Bronchial epithelial cell (primary cell): Measurements from ENCODE around the gene R3HCC1L. TPM values are rescaled to one million over a fixed set of nuclear protein-coding genes. Genes with fewer than 3 reads are reported as not detected.
A peak's percentile ranks its signal among the peaks of the same experiment; 100 is the strongest.

ENCODE experiments used
- DNase-seq: peaks from one replicate; pipeline ENCODE4 v3.0.0-alpha.2; 2010; ENCODE audit warnings: low read depth
- FAIRE-seq: peaks from 2 replicates; lab custom pipeline; 2011; peaks lifted over from hg19 to GRCh38; lab: Jason Lieb, UNC
- H3K27me3 ChIP-seq: 2 replicates; pipeline ENCODE4 v1.5.1; 2011; ENCODE audit warnings: low read length; ENCODE audit not compliant: control insufficient read depth, insufficient read depth
- H3K36me3 ChIP-seq: 2 replicates; pipeline ENCODE4 v1.5.1; 2011; ENCODE audit warnings: low read length; ENCODE audit not compliant: control insufficient read depth, insufficient read depth
- H3K4me3 ChIP-seq: 2 replicates; pipeline ENCODE4 v1.5.1; 2011; ENCODE audit warnings: mild to moderate bottlenecking, low read depth, low read length, control low read depth
- total RNA-seq: library from RNA; depleted of rRNA; stranded (reverse); fragments of >200 nt; gene quantifications from 2 replicates; pipeline ENCODE4 v1.2.1, GENCODE V29; 2014
- TF ChIP-seq, protein P1 (sequence below): IDR thresholded peaks from 2 replicates; pipeline ENCODE4 v1.5.1; 2011; ENCODE audit warnings: mild to moderate bottlenecking, moderate library complexity, low read length, control low read depth, inconsistent platforms; ENCODE audit not compliant: insufficient read depth, severe bottlenecking

The R3HCC1L gene
- total RNA-seq, 1 donor from 2014 or later = 13.7 TPM

DNA sequence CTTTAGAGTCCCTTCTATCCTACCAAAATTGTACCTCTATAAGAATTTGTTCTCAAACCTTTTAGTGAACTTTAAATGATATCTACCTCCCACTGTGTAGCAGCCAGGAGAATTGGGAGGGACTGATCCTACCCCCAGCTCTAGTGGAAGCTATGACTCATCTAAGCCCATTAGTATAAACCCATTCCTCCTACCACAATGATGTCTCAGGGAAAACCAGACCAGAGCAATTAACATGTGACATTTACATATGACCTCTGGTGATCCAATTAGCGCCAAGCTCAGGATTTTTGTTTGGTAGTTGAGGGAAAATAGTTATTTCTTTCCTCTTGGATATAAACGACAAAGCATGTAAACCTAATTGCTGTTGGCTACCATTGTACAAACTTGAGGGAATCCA lies 33.1 kb upstream of the R3HCC1L start:
- no peak for DNase-seq
- no peaks in the 10 kb centered on the region for H3K36me3 ChIP-seq
- no peak for FAIRE-seq
- no peak overlapping the region for H3K4me3 ChIP-seq
- H3K27me3 ChIP-seq = no peaks in the 10 kb centered on the region
- TF ChIP-seq, protein P1, sequence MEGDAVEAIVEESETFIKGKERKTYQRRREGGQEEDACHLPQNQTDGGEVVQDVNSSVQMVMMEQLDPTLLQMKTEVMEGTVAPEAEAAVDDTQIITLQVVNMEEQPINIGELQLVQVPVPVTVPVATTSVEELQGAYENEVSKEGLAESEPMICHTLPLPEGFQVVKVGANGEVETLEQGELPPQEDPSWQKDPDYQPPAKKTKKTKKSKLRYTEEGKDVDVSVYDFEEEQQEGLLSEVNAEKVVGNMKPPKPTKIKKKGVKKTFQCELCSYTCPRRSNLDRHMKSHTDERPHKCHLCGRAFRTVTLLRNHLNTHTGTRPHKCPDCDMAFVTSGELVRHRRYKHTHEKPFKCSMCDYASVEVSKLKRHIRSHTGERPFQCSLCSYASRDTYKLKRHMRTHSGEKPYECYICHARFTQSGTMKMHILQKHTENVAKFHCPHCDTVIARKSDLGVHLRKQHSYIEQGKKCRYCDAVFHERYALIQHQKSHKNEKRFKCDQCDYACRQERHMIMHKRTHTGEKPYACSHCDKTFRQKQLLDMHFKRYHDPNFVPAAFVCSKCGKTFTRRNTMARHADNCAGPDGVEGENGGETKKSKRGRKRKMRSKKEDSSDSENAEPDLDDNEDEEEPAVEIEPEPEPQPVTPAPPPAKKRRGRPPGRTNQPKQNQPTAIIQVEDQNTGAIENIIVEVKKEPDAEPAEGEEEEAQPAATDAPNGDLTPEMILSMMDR = no peak

DNA sequence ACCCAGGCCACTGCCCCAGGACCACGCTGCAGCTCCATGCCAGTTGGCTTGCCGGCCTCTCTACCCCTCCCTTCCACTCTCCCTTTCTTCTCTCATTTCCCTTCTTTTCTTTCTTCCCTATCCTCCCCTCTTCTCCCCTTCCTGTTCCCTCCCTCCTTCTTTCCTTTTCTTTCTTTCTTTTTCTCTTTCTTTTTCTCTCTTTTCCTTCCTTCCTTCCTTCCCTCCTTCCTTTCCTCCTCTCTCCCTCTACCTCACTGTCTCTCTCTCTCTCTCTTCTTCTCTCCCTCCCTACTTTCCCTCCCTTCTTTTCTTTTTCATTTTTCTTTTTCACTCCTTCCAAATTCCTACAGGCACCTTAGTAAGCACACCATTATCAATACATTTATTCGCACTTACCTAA lies 30.3 kb upstream of the R3HCC1L start:
- no peak for DNase-seq
- FAIRE-seq = no peak
- no peaks in the 10 kb centered on the region for H3K27me3 ChIP-seq
- H3K4me3 ChIP-seq = no peak overlapping the region
- no peaks in the 10 kb centered on the region for H3K36me3 ChIP-seq
- TF ChIP-seq, protein P1 = no peak

DNA sequence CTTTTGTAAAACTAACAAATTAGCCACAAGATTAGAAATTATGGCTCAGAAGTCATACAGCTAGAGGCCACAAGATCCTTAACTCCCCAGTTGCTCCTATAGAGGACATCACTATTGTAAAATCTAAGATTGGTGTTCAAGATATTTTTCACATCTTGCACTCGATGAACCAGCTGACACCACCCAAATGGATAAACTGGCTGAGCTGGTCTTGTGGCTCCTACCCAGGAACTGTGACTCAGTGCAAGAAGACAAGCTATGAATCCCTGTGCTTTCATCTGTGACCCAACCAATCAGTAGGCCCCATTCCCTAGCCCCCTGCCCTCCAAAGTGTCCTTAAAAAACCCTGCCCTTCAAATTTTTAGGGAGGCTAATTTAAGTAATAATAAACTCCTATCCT lies 27.9 kb upstream of the R3HCC1L start:
- DNase-seq = peak; percentile 52
- FAIRE-seq = no peak
- Histone ChIP-seq H3K36me3 (no peaks in the 10 kb centered on the region), H3K4me3 (no peak overlapping the region), H3K27me3 (no peaks in the 10 kb centered on the region)
- TF ChIP-seq, protein P1 = no peak

DNA sequence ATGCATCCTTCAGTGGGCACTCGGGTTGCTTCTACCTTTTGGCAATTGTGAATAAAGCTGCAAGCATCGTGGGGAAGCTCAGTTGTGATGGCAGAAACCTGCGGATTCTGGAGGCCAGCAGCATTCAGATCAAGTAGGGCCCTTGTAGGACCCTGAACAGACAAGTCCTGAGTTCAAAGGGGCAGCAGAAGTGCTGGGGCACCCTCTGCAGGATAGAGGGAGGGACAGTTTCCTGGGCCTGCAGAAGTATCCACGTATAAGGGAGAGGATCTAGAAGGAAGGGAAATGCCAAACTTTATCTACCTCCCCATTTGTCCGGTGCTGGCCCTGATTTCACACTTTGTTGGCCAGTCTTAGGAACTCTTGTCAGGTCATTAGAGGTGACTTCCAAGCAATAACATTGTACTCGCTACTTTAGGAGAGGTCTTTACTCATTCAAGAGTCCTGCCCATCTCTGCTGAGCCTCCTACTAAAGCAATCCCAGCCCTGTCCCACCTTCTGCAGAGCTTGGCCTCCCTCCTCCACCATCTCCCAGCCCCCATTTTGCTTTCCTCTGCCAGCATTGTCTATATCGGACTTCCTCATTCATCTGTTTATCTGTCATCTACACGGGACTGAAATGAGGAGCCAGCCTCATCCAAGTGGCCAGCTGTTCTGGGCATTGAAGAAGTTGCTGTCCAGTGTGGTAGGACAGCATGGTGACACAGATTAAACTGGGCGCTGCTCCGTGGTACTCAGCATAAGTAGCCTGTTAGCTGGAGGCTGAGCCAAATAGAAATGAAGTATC lies 26.6 kb upstream of the R3HCC1L start:
- FAIRE-seq = no peak
- H3K27me3 ChIP-seq = no peaks in the 10 kb centered on the region

DNA sequence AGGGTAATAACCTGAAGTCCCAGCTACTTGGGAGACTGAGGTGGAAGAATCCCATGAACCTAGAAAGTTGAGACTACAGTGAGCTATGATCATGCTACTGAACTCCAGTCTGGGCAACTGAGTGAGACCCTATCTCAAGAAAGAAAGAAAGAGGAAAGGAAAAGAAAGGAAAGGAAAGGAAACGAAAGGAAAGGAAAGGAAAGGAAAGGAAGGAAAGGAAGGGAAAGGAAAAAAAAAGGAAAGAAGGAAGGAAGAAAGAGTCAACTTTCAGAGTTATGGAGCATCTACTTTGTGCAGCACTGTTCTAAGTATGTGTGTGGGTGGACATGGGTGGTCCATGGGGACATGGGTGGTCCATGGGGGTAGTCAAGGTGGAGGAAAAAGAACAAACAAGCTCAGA lies 24.1 kb upstream of the R3HCC1L start:
- TF ChIP-seq, protein P1 = no peak
- H3K36me3 ChIP-seq = no peaks in the 10 kb centered on the region
- no peaks in the 10 kb centered on the region for H3K27me3 ChIP-seq
- no peak overlapping the region for H3K4me3 ChIP-seq
- DNase-seq = no peak
- FAIRE-seq = no peak

More for the DNA sequence above, 26.6 kb upstream of the R3HCC1L start:
- H3K36me3 ChIP-seq = no peaks in the 10 kb centered on the region
- TF ChIP-seq, protein P1 = no peak
- no peak overlapping the region for H3K4me3 ChIP-seq
- DNase-seq = no peak
